ENCODE data around the gene ITGA6. TPM values are rescaled to one million over a fixed set of nuclear protein-coding genes. Genes with fewer than 3 reads are reported as not detected.
A peak's percentile ranks its signal among the peaks of the same experiment; 100 is the strongest.

Gene ITGA6
- total RNA-seq, 1 donor from 2014 or later: 35.3 TPM

- Histone ChIP-seq H3K79me2 (ENCODE audit: insufficient read depth, low read length) (peaks cover 6% of the 10 kb centered on the region), H4K20me1 (ENCODE audit: insufficient read depth, low read length) (no peaks in the 10 kb centered on the region), H3K4me1 (ENCODE audit: insufficient read depth, low read length) (peaks cover 21% of the 10 kb centered on the region), H3K27ac (ENCODE audit: low read depth, low read length) (no peak overlapping the region), H2AFZ (ENCODE audit: low read depth, low read length) (no peak overlapping the region), H3K27me3 (ENCODE audit: insufficient read depth, low read length) (peaks cover 4% of the 10 kb centered on the region), H3K36me3 (ENCODE audit: insufficient read depth, low read length) (no peaks in the 10 kb centered on the region), H3K4me2 (ENCODE audit: low read length) (no peak overlapping the region), H3K9ac (ENCODE audit: low read length) (no peak overlapping the region), H3K9me3 (ENCODE audit: insufficient read depth, low read depth, low read length) (no peaks in the 10 kb centered on the region), H3K4me3 (ENCODE audit: insufficient read depth, low read depth, low read length) (no peak overlapping the region)
- Mint-ChIP-seq H3K27ac (ENCODE audit: unreplicated experiment) (no peak overlapping the region), H3K4me1 (ENCODE audit: low read depth, unreplicated experiment) (peaks cover 11% of the 10 kb centered on the region), H3K36me3 (ENCODE audit: low read depth, unreplicated experiment) (no peaks in the 10 kb centered on the region), H3K27me3 (ENCODE audit: low read depth, unreplicated experiment) (peaks cover 20% of the 10 kb centered on the region), H3K4me3 (ENCODE audit: unreplicated experiment) (no peak overlapping the region), H3K9me3 (ENCODE audit: unreplicated experiment) (no peaks in the 10 kb centered on the region)
- FAIRE-seq: no peak
- TF ChIP-seq EZH2 (IDR thresholded peaks at IDR 0.05; ENCODE audit: insufficient read depth, low read length) (no peak), CTCF (IDR thresholded peaks at IDR 0.05; ENCODE audit: insufficient read depth, low read depth, low read length) (no peak)
- no peak for DNase-seq (ENCODE audit: low read depth)
Measured at GRCh38 chr2:172425336-172425735, 2.0 kb upstream of the ITGA6 start.

- Histone ChIP-seq H3K27ac (ENCODE audit: low read depth, low read length) (no peak overlapping the region), H3K27me3 (ENCODE audit: insufficient read depth, low read length) (peaks cover 4% of the 10 kb centered on the region), H3K4me3 (ENCODE audit: insufficient read depth, low read depth, low read length) (peak overlapping the region; percentile 73), H3K9me3 (ENCODE audit: insufficient read depth, low read depth, low read length) (no peaks in the 10 kb centered on the region), H2AFZ (ENCODE audit: low read depth, low read length) (peak overlapping the region; percentile 93), H4K20me1 (ENCODE audit: insufficient read depth, low read length) (no peaks in the 10 kb centered on the region), H3K36me3 (ENCODE audit: insufficient read depth, low read length) (no peaks in the 10 kb centered on the region), H3K4me1 (ENCODE audit: insufficient read depth, low read length) (peaks cover 21% of the 10 kb centered on the region), H3K79me2 (ENCODE audit: insufficient read depth, low read length) (peaks cover 11% of the 10 kb centered on the region), H3K9ac (ENCODE audit: low read length) (peak overlapping the region; percentile 53), H3K4me2 (ENCODE audit: low read length) (peak overlapping the region; percentile 92)
- DNase-seq (ENCODE audit: low read depth): no peak
- Mint-ChIP-seq H3K9me3 (ENCODE audit: unreplicated experiment) (no peaks in the 10 kb centered on the region), H3K36me3 (ENCODE audit: low read depth, unreplicated experiment) (no peaks in the 10 kb centered on the region), H3K4me3 (ENCODE audit: unreplicated experiment) (peak overlapping the region; percentile 83), H3K27ac (ENCODE audit: unreplicated experiment) (peak overlapping the region; percentile 53), H3K4me1 (ENCODE audit: low read depth, unreplicated experiment) (peaks cover 16% of the 10 kb centered on the region), H3K27me3 (ENCODE audit: low read depth, unreplicated experiment) (peaks cover 12% of the 10 kb centered on the region)
- no peak for FAIRE-seq
- TF ChIP-seq EZH2 (IDR thresholded peaks at IDR 0.05; ENCODE audit: insufficient read depth, low read length) (no peak), CTCF (IDR thresholded peaks at IDR 0.05; ENCODE audit: insufficient read depth, low read depth, low read length) (no peak)
Measured at GRCh38 chr2:172426635-172427255, 641 bp upstream of the ITGA6 start.

All from astrocyte (in vitro differentiated cells and primary cell).